SKM-1 treated with dmso at 0.1 percent for 144 hours (cell line): ENCODE results near the gene MORN5.

ENCODE experiments used
- DNase-seq: peaks from one replicate; lab custom pipeline; 2025; ENCODE audit not compliant: unreplicated experiment; lab: John Stamatoyannopoulos, UW

MORN5 gene

DNA sequence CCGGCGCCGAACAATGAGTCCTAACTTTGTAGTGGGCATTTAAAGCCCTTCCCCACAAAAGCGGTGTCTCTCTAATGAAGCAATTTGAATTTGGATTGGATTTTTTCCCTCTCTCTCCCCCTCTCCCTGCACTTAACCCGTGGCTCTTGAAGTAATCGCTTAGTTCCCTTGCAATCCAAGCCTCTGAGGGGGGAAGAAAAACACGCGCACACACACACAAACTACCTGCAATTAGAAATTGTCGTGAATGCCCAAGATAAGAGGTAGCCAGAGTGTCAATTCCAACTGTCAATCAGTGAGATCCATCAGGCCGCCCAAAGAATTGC is 67.8 kb downstream of the MORN5 start:
- DNase-seq = no peak

DNA sequence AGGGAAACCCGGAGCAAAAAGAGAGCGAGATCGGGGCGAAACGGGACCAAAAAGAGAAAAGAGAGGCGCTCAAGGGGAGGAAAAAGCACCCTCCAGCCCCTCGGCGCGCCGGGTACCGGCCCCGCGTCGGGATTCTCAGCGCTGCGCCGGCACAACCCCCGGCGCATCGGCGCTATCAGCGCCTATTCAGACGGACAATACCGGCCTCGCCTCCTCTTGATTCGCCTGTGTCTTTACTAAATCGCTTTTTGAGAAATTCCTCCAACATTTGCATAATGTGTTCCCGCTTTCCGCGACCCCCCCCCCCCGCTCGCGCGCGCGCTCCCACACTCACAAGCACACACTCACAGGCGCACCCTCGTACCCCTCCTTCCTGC is 68.5 kb downstream of the MORN5 start:
- no peak for DNase-seq

DNA sequence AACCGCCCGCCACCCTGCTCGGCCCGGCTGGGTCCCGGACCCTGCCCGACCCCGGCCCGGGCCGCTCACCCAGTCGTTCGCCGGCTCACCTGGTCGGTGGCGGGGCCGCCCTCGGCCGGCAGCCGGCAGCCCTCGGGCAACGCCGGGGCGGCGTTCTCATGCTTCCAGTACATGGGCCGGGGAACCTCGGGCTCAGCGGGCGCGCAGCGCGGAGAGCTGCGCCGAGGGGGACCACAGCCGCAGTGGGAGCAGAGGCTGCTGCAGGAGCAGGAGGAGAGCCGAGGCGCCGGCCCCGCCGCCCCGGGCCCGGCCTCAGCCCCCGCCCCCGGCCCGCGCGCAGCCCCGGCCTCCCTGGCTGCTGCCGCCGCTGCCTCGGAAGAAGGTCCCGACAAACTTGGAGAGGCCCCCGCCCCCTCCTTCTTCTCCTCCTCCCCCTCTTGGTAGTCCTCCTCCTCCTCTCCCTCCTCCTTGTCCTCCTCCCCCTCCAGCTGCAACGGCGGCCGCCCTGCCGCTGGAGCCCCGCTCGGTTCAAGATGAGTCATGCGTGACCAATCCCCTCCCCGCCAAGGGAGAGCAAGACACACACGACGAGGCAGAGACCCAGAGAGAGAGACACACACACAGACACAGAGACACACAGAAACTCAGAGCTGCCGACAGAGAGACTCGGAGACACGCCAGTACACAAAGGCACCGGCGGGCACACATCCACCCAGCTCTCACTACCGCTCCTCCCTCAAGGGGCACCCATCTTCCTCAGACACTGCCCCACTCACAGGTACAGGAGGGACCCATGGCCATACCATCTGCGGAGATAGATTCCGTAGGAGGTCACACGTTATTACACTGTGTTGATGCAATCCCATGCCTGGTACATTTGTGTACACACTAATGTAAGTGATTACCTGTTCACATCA is 69.1 kb downstream of the MORN5 start, which contains the start of gene LHX6:
Gene LHX6 (minus strand): TSS at position 390 of the 917 bp plus-strand sequence. CDS start 217 bp downstream, at position 173.
- no peak for DNase-seq

DNA sequence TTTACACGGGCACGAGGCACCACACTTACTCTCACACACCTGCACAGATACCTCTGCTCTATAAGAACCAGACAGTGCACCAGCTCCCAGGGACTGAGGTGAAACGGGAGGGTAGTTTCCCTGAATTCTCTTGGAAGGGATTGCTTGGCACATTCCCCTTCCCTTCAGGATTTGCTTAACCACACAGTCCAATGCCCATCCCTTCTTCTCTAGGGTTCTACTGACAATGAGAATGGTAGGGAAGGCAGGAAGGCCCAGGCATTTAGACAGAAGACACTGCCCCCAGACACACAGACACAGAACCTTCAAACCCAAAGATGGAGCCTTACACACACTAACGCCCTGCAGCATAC is 69.8 kb downstream of the MORN5 start:
- DNase-seq = no peak

DNA sequence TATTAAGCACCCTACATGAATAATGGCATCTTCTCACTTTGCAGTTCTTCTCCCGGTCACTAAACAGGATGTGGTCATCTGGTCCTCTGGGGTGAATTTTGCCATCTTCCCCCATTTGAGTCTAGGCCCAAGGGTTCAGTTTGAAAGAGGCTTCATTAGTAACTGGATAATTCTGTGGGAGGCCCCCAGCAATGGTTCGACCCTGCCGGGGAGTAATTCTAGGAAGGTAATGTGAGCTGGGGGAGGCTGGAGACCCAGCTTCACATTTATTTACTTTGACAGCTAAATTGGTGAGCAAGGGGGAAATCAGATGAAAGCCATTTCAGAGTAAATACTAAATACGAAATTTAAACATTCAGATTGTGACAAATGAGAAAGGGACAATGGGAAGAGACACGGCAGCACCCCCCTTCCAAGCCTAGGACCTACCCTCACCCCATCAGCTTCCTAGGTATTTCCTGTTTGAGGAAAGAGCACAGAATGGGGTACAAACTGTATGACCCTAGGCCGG is 73.1 kb downstream of the MORN5 start:
- no peak for DNase-seq

DNA sequence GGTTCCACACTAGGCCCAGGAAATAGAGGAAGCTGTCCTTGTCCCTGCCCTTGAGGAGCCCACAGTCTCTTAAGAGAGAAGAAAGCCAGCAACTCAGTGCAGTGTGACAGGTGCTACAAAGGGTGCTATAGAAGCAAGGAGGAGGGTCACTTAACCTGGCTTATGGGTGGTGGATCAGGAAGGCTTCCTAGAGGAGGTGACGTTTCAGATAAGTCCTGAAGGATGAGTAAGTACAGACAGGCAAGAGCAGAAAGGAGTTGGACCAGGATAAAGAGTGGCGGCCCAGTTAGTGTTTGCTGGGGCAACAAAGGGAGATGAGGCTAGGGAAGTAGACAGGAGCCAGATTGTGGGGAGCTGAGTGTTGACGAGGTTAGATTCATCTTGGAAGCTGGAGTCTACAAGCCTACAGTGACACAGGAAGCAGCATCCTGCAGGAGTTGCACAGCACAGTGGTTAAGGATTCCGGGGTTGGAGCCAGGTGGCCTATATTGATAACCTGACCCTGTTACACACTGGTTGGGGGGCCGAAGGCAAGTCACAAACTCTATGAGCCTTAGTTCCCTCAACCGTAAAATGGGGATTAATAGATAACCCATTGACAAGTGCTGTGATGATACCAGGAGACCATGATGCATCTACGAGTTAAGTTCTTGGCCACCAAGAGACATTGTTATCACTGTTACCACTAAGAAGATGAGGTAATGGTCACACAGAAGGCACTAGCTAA is 74.5 kb downstream of the MORN5 start:
- DNase-seq = no peak

DNA sequence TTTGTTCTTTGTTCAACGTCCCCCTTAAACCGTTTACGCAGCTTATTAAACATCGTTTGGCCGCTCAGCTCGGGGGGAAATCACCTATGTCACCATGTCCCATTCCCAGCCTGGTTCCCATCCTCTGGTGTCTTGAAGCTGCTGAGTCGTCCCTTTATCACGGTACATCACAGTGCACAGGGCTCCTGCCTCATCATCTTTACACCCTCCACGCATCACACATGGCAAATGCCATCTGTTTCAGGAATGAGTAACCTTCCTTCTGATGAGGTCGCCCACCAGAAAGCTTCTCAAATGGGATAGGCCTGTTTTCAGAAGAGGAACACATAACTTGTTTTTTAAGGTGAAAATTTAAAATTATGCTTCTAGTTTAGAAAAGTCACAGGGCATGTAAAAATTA is 77.0 kb downstream of the MORN5 start:
- DNase-seq = no peak

DNA sequence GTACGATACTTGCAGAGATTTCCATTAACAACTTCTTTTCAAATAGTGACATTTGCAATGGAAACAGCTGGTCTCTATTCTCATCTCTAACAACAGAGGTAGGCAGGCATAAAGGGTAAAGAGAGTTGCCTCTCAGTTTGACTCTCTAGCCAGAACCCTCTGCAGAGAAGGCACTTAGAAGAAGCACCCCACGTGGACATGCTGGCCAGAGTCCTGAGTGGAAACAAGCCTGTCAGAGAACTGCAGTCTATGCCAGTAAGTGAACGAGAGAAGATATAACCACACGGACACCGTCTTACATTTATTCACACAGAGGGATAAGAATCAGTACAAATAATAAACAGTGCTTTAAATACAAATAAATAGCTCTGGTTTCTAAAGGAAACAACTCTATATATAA is 80.0 kb downstream of the MORN5 start:
- DNase-seq = no peak

DNA sequence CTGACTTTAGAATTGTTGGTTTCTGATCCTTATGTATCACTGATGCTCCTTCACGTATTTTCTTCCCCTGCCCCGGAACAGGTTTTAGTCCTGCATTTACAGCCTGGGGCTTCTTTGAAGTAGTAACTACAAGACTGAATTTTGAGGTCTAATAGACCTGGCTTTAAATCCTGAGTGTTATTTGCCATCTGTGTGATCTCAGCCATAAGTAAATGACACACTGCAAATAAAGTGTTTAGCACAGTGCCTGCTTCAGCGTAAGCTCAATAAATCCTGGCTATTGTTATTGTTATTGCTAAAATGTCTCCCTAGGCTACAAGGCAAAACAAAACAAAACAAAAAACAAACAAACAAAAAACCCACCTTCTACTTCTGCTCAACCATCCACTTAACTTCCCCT is 84.6 kb downstream of the MORN5 start:
- DNase-seq = no peak

DNA sequence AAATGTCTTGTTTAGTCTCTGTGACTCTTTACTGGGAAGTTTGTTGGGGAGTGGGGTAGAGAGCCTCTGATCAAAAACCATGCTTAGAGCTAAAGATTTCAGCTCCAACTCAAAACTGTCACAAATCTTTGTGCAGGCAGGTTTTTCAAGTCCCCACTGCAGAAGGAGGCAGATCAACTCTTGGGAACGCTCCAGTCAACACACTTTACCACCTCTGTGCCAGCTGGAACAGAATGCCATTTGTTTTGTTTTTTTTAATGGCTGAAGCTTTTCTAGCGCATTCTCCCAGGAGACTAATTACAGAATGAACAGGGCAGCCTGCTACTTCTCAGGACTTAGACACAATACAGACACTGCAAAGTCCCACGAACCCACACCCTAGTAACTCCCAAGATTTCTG is 87.0 kb downstream of the MORN5 start:
- no peak for DNase-seq

DNA sequence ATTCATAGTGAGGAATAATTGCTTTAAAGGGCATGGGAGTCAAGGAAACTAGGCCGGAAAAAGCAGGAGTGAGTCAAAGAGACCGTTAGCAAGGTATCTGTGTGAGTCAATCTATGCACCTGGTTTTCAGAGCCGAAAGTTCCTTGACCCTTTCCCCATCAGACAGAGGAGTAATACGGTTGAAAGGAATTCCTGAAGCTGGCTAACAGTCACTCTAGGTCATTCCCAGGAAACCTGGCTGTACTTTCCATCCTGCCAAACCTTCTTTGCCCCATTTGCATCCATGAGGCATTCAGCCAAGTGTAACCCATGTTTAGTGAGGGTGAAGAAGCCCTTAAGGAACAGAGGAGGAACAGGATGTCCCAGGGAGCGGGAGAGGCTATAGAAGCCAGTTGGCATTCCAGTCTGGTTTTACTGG is 88.7 kb downstream of the MORN5 start:
- DNase-seq = no peak
